Hepatocyte (in vitro differentiated cells): ENCODE measurements around the gene ATP6V0B. TPM values are rescaled to one million over a fixed set of nuclear protein-coding genes. Genes with fewer than 3 reads are reported as not detected.
A peak's percentile ranks its signal among the peaks of the same experiment; 100 is the strongest.

Experiments
- DNase-seq: peaks from one replicate; pipeline ENCODE4 v3.0.0-alpha.2; 2016; ENCODE audit warnings: low spot score
- H2AFZ ChIP-seq: fragments of 200-600 bp; sonication (generic); 2 replicates; pipeline ENCODE4 v1.6.0; 2016; ENCODE audit warnings: antibody characterized with exemption, mild to moderate bottlenecking
- H3K27ac ChIP-seq: fragments of 200-600 bp; sonication (generic); 2 replicates; pipeline ENCODE4 v1.5.1; 2016; ENCODE audit warnings: mild to moderate bottlenecking
- H3K27me3 ChIP-seq: fragments of 200-600 bp; sonication (generic); 2 replicates; pipeline ENCODE4 v1.6.1; 2016
- H3K36me3 ChIP-seq: fragments of 200-600 bp; sonication (generic); replicated peaks from 2 replicates; pipeline ENCODE4 v1.5.1; 2016; ENCODE audit warnings: low read depth; ENCODE audit not compliant: insufficient read depth
- H3K4me1 ChIP-seq: fragments of 200-600 bp; sonication (generic); 2 replicates; pipeline ENCODE4 v1.5.1; 2016; ENCODE audit warnings: mild to moderate bottlenecking, moderate library complexity; ENCODE audit not compliant: insufficient read depth
- H3K4me2 ChIP-seq: fragments of 200-600 bp; sonication (generic); 2 replicates; pipeline ENCODE4 v1.6.0; 2016
- H3K4me3 ChIP-seq: fragments of 200-600 bp; sonication (generic); 2 replicates; pipeline ENCODE4 v1.5.1; 2016; ENCODE audit warnings: mild to moderate bottlenecking
- H3K79me2 ChIP-seq: fragments of 200-600 bp; sonication (generic); 2 replicates; pipeline ENCODE4 v1.6.0; 2017; ENCODE audit warnings: mild to moderate bottlenecking
- H3K9me2 ChIP-seq: fragments of 200-600 bp; sonication (generic); replicated peaks from 2 replicates; pipeline ENCODE4 v1.6.0; 2017; ENCODE audit warnings: mild to moderate bottlenecking; ENCODE audit not compliant: insufficient read depth
- H3K9me3 ChIP-seq: fragments of 200-600 bp; sonication (generic); 2 replicates; pipeline ENCODE4 v1.5.1; 2016; ENCODE audit warnings: low read depth, mild to moderate bottlenecking
- H4K20me1 ChIP-seq: fragments of 200-600 bp; sonication (generic); 2 replicates; pipeline ENCODE4 v1.6.0; 2016; ENCODE audit warnings: mild to moderate bottlenecking; ENCODE audit not compliant: insufficient read depth, poor library complexity, severe bottlenecking
- EZH2 ChIP-seq: fragments of 200-600 bp; sonication (generic); IDR thresholded peaks from 2 replicates; pipeline ENCODE4 v1.6.1; 2016; ENCODE audit warnings: antibody characterized with exemption, mild to moderate bottlenecking, borderline replicate concordance
- EZH2phosphoT487 ChIP-seq: fragments of 200-600 bp; sonication (generic); IDR thresholded peaks from one replicate; pipeline ENCODE4 v1.6.1; 2018; ENCODE audit warnings: antibody characterized with exemption, mild to moderate bottlenecking, low read depth, moderate library complexity; ENCODE audit not compliant: unreplicated experiment, severe bottlenecking
- WGBS: methylation state at CpG from one replicate; pipeline ENCODE4 v1.1.6; 2016; ENCODE audit warnings: low lambda C conversion rate; ENCODE audit errors: missing lambda C conversion rate; 5-methylcytosine and 5-hydroxymethylcytosine counted together
- polyA plus RNA-seq: library from polyadenylated mRNA; unstranded; fragments of >200 nt; fragmentation: Nextera tagmentation; extraction: Ambion mirVana; gene quantifications from 2 replicates; pipeline ENCODE4 v1.2.1, GENCODE V29; 2016
- total RNA-seq: library from RNA; depleted of rRNA; stranded (reverse); fragments of >200 nt; gene quantifications from 2 replicates; pipeline ENCODE4 v1.2.3, GENCODE V29; 2014
- TF ChIP-seq, protein P1 (sequence below): fragments of 200-600 bp; sonication (generic); IDR thresholded peaks from 2 replicates; pipeline ENCODE4 v1.5.1; 2016; ENCODE audit warnings: antibody characterized with exemption, mild to moderate bottlenecking; ENCODE audit not compliant: poor library complexity

Gene ATP6V0B
- total and polyA plus RNA-seq, 2 experiments from 2014 or later: 195 to 366 TPM

DNA sequence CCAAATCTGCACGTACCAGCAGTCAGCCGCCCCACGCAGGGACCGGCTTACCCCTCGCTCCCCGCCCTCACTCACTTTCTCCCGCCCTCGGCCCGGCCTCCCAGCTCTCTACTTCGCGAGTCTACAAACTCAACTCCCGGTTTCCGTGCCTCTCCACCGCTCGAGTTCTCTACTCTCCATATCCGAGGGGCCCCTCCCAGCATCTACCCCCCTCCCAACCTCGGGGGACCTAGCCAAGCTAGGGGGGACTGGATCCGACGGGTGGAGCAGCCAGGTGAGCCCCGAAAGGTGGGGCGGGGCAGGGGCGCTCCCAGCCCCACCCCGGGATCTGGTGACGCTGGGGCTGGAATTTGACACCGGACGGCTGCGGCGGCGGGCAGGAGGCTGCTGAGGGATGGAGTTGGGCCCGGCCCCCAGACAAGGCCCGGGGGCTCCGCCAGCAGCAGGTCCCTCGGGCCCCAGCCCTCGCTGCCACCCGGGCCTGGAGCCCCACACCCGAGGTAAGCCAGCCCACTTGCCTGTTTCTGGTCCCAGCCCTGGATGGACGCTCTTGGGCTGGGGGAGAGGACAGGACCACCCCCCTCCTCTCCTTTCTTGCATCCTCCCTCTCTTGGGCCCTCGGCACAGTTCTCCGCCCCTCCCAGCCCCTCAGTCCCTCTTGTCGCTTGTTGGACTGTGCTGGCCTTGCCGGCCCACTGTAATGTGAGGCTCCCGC lies 41.2 kb upstream of the ATP6V0B start, which contains the start of gene ARTN:
Gene ARTN, plus strand, starts transcription at position 416 of the 715 bp plus-strand sequence. CDS start 1,856 bp downstream, outside the sequence.
- DNase-seq: peak; percentile 58
- H2AFZ ChIP-seq: peak within 1 kb of the TSS; percentile 77
- H3K9me3 ChIP-seq: no peaks in the 10 kb centered on the region
- no peaks in the 10 kb centered on the region for H3K36me3 ChIP-seq
- no peaks in the 10 kb centered on the region for H3K9me2 ChIP-seq
- TF ChIP-seq EZH2 (no peak), EZH2phosphoT487 (no peak)
- TF ChIP-seq, protein P1, sequence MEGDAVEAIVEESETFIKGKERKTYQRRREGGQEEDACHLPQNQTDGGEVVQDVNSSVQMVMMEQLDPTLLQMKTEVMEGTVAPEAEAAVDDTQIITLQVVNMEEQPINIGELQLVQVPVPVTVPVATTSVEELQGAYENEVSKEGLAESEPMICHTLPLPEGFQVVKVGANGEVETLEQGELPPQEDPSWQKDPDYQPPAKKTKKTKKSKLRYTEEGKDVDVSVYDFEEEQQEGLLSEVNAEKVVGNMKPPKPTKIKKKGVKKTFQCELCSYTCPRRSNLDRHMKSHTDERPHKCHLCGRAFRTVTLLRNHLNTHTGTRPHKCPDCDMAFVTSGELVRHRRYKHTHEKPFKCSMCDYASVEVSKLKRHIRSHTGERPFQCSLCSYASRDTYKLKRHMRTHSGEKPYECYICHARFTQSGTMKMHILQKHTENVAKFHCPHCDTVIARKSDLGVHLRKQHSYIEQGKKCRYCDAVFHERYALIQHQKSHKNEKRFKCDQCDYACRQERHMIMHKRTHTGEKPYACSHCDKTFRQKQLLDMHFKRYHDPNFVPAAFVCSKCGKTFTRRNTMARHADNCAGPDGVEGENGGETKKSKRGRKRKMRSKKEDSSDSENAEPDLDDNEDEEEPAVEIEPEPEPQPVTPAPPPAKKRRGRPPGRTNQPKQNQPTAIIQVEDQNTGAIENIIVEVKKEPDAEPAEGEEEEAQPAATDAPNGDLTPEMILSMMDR: no peak
- H3K79me2 ChIP-seq: no peaks in the 10 kb centered on the region
- no peak within 1 kb of the TSS for H3K27ac ChIP-seq
- H3K4me2 ChIP-seq: peak within 1 kb of the TSS; percentile 93
- peaks cover 14% of the 10 kb centered on the region for H3K27me3 ChIP-seq
- no peaks in the 10 kb centered on the region for H4K20me1 ChIP-seq
- 5% methylated on average over 18 of the region's 42 CpGs for WGBS
- peaks cover 25% of the 10 kb centered on the region for H3K4me1 ChIP-seq
- peak within 1 kb of the TSS; percentile 54 for H3K4me3 ChIP-seq

DNA sequence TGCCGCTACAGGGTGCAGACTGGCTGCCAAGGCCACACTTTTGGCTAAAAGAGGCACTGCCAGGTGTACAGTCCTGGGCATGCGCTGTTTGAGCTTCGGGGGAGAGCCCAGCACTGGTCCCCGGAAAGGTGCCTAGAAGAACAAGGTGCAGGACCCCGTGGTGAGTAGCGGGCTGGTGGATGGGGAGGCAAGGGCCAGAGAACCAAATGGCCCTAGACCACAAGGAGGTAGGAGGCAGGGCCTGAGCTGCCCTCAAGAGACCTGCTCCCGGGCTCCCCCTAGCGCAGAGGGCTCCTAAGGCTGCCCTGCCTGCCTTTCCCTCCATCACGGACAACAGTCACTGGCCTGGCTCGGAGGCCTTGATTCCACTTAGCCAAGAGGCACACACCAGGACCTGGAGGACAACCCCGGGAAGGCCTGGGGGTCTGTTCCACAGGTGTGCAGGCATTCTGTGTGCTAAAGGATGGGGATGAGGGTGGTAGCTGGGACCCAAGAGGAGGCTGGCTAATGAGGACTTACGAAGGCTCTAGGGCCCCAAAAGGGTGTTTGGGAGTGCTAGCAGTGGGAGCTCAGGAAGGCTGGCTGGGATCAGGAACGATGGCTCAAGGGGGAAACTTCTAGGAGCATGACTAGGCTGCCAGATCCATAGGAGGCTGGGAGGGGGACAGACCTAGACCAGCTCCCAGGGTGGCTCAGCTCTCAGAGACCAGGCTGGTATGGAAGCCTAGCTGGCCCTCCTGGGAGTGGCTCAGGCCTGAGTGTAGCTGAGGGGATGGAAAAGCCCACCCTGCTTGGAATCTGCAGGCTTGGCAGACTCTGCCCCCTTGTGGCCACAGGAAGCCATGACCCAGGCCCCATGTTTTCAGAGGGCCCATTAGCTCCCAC lies 40.4 kb upstream of the ATP6V0B start:
- Histone ChIP-seq H4K20me1 (no peaks in the 10 kb centered on the region), H3K4me1 (peaks cover 25% of the 10 kb centered on the region), H3K4me2 (peak overlapping the region; percentile 93), H3K9me2 (no peaks in the 10 kb centered on the region), H3K9me3 (no peaks in the 10 kb centered on the region), H2AFZ (no peak overlapping the region), H3K4me3 (no peak overlapping the region), H3K79me2 (no peaks in the 10 kb centered on the region), H3K27ac (no peak overlapping the region), H3K36me3 (no peaks in the 10 kb centered on the region), H3K27me3 (peaks cover 14% of the 10 kb centered on the region)
- DNase-seq: peak; percentile 78
- TF ChIP-seq, protein P1: peak; percentile 91
- TF ChIP-seq EZH2: no peak
- 52% methylated on average over 13 of the region's 13 CpGs for WGBS

DNA sequence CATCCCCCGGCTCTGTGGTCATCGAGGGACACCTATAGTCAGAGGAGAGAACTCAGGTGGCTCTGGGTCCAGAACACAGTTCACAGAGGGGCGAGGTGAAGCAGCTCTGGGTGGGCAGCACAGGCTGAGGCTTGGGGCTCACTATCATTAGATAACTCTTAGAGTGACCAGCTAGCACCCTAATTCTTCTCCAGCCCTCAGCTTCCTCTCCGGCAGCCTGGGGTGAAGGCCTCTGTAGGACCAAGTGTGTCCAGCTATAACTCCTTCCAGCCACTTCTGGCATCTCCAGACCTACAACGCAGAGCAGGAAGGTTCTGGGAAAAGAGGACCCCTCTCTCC lies 39.8 kb upstream of the ATP6V0B start:
- Histone ChIP-seq H3K27ac (no peak overlapping the region), H3K4me1 (peaks cover 25% of the 10 kb centered on the region), H3K4me3 (no peak overlapping the region), H3K9me2 (no peaks in the 10 kb centered on the region), H4K20me1 (no peaks in the 10 kb centered on the region), H3K79me2 (no peaks in the 10 kb centered on the region), H2AFZ (no peak overlapping the region), H3K27me3 (peaks cover 14% of the 10 kb centered on the region), H3K4me2 (no peak overlapping the region), H3K36me3 (no peaks in the 10 kb centered on the region), H3K9me3 (no peaks in the 10 kb centered on the region)
- TF ChIP-seq, protein P1: no peak
- TF ChIP-seq EZH2 (no peak), EZH2phosphoT487 (no peak)
- 54% methylated on average over 5 of the region's 5 CpGs for WGBS
- DNase-seq: no peak
